ENCODE results near the gene IKZF2. TPM values are rescaled to one million over a fixed set of nuclear protein-coding genes. Genes with fewer than 3 reads are reported as not detected.

Gene IKZF2
- total and polyA plus RNA-seq, 2 experiments from 2014 or later = 2.6 to 10.1 TPM

- H3K4me1 ChIP-seq (ENCODE audit: insufficient read depth) = peaks cover 8% of the 10 kb centered on the region; the same call in 1 of the 2 replicates
- no peaks in the 10 kb centered on the region for H3K9me3 Mint-ChIP-seq
- TF ChIP-seq STAT1 (IDR thresholded peaks at IDR 0.05; ENCODE audit: unreplicated experiment) (no peak), REST (IDR thresholded peaks at IDR 0.05; ENCODE audit: unreplicated experiment) (no peak), ETS1 (IDR thresholded peaks at IDR 0.05) (no peak), ZNF114 (CRISPR knock-in tag; IDR thresholded peaks at IDR 0.05) (no peak), NANOG (IDR thresholded peaks at IDR 0.05; ENCODE audit: borderline replicate concordance) (no peak), ZNF331 (CRISPR knock-in tag; IDR thresholded peaks at IDR 0.05; ENCODE audit: low read depth) (no peak), EZH2phosphoT487 (IDR thresholded peaks at IDR 0.05; ENCODE audit: unreplicated experiment) (no peak), EZH2 (IDR thresholded peaks at IDR 0.05; ENCODE audit: low read depth, unreplicated experiment) (no peak), POLR2AphosphoS5 (IDR thresholded peaks at IDR 0.05; ENCODE audit: low read depth) (no peak), CREB1 (CRISPR knock-in tag; IDR thresholded peaks at IDR 0.05; ENCODE audit: low read depth) (no peak), JUNB (IDR thresholded peaks at IDR 0.05; ENCODE audit: unreplicated experiment) (no peak)
- TF ChIP-seq, protein P1, sequence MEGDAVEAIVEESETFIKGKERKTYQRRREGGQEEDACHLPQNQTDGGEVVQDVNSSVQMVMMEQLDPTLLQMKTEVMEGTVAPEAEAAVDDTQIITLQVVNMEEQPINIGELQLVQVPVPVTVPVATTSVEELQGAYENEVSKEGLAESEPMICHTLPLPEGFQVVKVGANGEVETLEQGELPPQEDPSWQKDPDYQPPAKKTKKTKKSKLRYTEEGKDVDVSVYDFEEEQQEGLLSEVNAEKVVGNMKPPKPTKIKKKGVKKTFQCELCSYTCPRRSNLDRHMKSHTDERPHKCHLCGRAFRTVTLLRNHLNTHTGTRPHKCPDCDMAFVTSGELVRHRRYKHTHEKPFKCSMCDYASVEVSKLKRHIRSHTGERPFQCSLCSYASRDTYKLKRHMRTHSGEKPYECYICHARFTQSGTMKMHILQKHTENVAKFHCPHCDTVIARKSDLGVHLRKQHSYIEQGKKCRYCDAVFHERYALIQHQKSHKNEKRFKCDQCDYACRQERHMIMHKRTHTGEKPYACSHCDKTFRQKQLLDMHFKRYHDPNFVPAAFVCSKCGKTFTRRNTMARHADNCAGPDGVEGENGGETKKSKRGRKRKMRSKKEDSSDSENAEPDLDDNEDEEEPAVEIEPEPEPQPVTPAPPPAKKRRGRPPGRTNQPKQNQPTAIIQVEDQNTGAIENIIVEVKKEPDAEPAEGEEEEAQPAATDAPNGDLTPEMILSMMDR (conservative IDR thresholded peaks at IDR 0.05; ENCODE audit: low read depth in 2 of 2) = no peak
- TF ChIP-seq, protein P2, sequence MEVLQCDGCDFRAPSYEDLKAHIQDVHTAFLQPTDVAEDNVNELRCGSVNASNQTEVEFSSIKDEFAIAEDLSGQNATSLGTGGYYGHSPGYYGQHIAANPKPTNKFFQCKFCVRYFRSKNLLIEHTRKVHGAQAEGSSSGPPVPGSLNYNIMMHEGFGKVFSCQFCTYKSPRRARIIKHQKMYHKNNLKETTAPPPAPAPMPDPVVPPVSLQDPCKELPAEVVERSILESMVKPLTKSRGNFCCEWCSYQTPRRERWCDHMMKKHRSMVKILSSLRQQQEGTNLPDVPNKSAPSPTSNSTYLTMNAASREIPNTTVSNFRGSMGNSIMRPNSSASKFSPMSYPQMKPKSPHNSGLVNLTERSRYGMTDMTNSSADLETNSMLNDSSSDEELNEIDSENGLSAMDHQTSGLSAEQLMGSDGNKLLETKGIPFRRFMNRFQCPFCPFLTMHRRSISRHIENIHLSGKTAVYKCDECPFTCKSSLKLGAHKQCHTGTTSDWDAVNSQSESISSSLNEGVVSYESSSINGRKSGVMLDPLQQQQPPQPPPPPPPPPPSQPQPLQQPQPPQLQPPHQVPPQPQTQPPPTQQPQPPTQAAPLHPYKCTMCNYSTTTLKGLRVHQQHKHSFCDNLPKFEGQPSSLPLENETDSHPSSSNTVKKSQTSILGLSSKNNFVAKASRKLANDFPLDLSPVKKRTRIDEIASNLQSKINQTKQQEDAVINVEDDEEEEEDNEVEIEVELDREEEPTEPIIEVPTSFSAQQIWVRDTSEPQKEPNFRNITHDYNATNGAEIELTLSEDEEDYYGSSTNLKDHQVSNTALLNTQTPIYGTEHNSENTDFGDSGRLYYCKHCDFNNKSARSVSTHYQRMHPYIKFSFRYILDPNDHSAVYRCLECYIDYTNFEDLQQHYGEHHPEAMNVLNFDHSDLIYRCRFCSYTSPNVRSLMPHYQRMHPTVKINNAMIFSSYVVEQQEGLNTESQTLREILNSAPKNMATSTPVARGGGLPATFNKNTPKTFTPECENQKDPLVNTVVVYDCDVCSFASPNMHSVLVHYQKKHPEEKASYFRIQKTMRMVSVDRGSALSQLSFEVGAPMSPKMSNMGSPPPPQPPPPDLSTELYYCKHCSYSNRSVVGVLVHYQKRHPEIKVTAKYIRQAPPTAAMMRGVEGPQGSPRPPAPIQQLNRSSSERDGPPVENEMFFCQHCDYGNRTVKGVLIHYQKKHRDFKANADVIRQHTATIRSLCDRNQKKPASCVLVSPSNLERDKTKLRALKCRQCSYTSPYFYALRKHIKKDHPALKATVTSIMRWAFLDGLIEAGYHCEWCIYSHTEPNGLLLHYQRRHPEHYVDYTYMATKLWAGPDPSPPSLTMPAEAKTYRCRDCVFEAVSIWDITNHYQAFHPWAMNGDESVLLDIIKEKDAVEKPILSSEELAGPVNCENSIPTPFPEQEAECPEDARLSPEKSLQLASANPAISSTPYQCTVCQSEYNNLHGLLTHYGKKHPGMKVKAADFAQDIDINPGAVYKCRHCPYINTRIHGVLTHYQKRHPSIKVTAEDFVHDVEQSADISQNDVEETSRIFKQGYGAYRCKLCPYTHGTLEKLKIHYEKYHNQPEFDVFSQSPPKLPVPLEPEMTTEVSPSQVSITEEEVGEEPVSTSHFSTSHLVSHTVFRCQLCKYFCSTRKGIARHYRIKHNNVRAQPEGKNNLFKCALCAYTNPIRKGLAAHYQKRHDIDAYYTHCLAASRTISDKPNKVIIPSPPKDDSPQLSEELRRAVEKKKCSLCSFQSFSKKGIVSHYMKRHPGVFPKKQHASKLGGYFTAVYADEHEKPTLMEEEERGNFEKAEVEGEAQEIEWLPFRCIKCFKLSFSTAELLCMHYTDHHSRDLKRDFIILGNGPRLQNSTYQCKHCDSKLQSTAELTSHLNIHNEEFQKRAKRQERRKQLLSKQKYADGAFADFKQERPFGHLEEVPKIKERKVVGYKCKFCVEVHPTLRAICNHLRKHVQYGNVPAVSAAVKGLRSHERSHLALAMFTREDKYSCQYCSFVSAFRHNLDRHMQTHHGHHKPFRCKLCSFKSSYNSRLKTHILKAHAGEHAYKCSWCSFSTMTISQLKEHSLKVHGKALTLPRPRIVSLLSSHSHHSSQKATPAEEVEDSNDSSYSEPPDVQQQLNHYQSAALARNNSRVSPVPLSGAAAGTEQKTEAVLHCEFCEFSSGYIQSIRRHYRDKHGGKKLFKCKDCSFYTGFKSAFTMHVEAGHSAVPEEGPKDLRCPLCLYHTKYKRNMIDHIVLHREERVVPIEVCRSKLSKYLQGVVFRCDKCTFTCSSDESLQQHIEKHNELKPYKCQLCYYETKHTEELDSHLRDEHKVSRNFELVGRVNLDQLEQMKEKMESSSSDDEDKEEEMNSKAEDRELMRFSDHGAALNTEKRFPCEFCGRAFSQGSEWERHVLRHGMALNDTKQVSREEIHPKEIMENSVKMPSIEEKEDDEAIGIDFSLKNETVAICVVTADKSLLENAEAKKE (CRISPR knock-in tag; IDR thresholded peaks at IDR 0.05) = no peak
- no peaks in the 10 kb centered on the region for H3K36me3 Mint-ChIP-seq (ENCODE audit: low read depth)
- no peak overlapping the region for H3K4me2 ChIP-seq
- H3K79me2 ChIP-seq (replicated peaks; ENCODE audit: insufficient read depth) = no peaks in the 10 kb centered on the region
- DNase-seq (ENCODE audit: low spot score) (no peak), ATAC-seq (no peak)
- H3K4me1 Mint-ChIP-seq = peaks cover 12% of the 10 kb centered on the region; the same call in 2 of the 3 replicates
- no peak overlapping the region for H3K27ac Mint-ChIP-seq
- no peaks in the 10 kb centered on the region for H3K27me3 ChIP-seq (ENCODE audit: insufficient read depth)
- H3K36me3 ChIP-seq (ENCODE audit: insufficient read depth) = no peaks in the 10 kb centered on the region
- H3K27ac ChIP-seq (ENCODE audit: low read depth) = no peak overlapping the region
- peaks cover 8% of the 10 kb centered on the region; the same call in 1 of the 2 replicates for H3K9me2 ChIP-seq (ENCODE audit: insufficient read depth)
- no peak overlapping the region for H2AFZ ChIP-seq
- H3K4me3 ChIP-seq = no peak overlapping the region
- no peaks in the 10 kb centered on the region for H4K20me1 ChIP-seq (replicated peaks; ENCODE audit: insufficient read depth)
- no peaks in the 10 kb centered on the region for H3F3A ChIP-seq (replicated peaks; ENCODE audit: low read depth)
- no peak overlapping the region for H3K4me3 Mint-ChIP-seq
- no peaks in the 10 kb centered on the region for H3K27me3 Mint-ChIP-seq (ENCODE audit: insufficient read depth, low read depth, poor library complexity)
Observed at GRCh38 chr2:212960336-212960735, 191.1 kb downstream of the IKZF2 start.
